ENCODE measurements around the gene PRKN. TPM values are rescaled to one million over a fixed set of nuclear protein-coding genes. Genes with fewer than 3 reads are reported as not detected.

PRKN gene
- total and polyA plus RNA-seq, 2 experiments from 2014 or later: 0.10 to 0.84 TPM

DNA sequence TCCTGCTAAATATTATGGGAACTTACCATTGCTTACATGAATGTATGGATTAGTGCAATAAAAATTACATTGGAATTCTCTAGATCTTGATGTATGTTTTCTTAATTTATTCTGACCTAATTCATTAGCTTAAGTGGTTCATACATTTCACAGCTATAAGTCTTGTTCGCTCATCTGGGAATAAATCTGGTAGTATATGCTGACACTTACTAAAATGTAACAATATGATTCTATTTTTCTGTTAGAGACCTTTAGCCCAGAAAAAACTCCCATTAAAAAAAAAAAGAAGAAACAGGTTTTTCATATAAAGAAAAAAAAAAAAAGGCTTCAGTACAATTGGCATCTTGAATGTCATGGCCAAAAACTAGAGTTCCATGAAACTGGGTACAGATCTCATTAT, 1059.6 kb downstream of the PRKN start:
- no peak overlapping the region for H2AFZ ChIP-seq
- no peaks in the 10 kb centered on the region for H3K4me1 ChIP-seq (ENCODE audit: insufficient read depth)
- TF ChIP-seq EZH2phosphoT487 (IDR thresholded peaks at IDR 0.05; ENCODE audit: unreplicated experiment): no peak
- TF ChIP-seq ZNF331 (CRISPR knock-in tag; IDR thresholded peaks at IDR 0.05; ENCODE audit: low read depth): no peak
- TF ChIP-seq EZH2 (IDR thresholded peaks at IDR 0.05; ENCODE audit: low read depth, unreplicated experiment): no peak
- no peak for DNase-seq (ENCODE audit: low spot score)
- no peaks in the 10 kb centered on the region for H3K36me3 ChIP-seq (ENCODE audit: insufficient read depth)
- H4K20me1 ChIP-seq (replicated peaks; ENCODE audit: insufficient read depth): no peaks in the 10 kb centered on the region
- Mint-ChIP-seq H3K27me3 (ENCODE audit: insufficient read depth, low read depth, poor library complexity) (no peaks in the 10 kb centered on the region), H3K4me1 (no peaks in the 10 kb centered on the region), H3K4me3 (no peak overlapping the region), H3K27ac (no peak overlapping the region), H3K36me3 (ENCODE audit: low read depth) (no peaks in the 10 kb centered on the region), H3K9me3 (peaks cover 13% of the 10 kb centered on the region)
- ATAC-seq: no peak
- H3K27me3 ChIP-seq (ENCODE audit: insufficient read depth): no peaks in the 10 kb centered on the region
- no peaks in the 10 kb centered on the region for H3K79me2 ChIP-seq (replicated peaks; ENCODE audit: insufficient read depth)
- no peaks in the 10 kb centered on the region for H3F3A ChIP-seq (replicated peaks; ENCODE audit: low read depth)
- no peak overlapping the region for H3K27ac ChIP-seq (ENCODE audit: low read depth)
- no peak overlapping the region for H3K4me3 ChIP-seq
- no peaks in the 10 kb centered on the region for H3K9me2 ChIP-seq (ENCODE audit: insufficient read depth)
- no peak overlapping the region for H3K4me2 ChIP-seq

DNA sequence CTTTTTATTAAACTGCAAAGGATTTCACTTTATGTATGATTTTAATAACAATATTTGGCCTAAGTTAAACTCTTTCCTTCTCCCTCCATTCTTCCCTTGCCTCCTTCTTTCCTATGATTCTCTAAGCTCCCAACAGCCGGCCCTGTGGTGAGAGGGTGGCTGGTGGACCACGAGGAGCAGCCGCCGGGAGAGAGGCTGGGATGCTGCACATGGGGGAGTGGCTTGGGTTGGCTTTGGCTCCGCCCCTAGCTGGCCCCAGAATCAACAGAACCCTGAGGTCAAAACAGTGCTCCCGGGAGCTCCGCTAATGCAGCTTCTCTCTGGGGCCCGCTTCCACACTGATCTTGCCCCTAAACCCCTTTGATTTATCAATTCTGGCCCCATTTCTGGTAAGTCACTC, 1063.9 kb downstream of the PRKN start:
- peaks cover 7% of the 10 kb centered on the region for H3K36me3 Mint-ChIP-seq (ENCODE audit: low read depth)
- H3K79me2 ChIP-seq (replicated peaks; ENCODE audit: insufficient read depth): no peaks in the 10 kb centered on the region
- no peak overlapping the region for H2AFZ ChIP-seq
- H3K4me3 ChIP-seq: no peak overlapping the region
- no peaks in the 10 kb centered on the region for H3F3A ChIP-seq (replicated peaks; ENCODE audit: low read depth)
- ATAC-seq (no peak), DNase-seq (ENCODE audit: low spot score) (no peak)
- no peaks in the 10 kb centered on the region for H3K27me3 Mint-ChIP-seq (ENCODE audit: insufficient read depth, low read depth, poor library complexity)
- H3K4me3 Mint-ChIP-seq: no peak overlapping the region
- TF ChIP-seq EZH2 (IDR thresholded peaks at IDR 0.05; ENCODE audit: low read depth, unreplicated experiment) (no peak), CREB1 (CRISPR knock-in tag; IDR thresholded peaks at IDR 0.05; ENCODE audit: low read depth) (no peak), JUNB (IDR thresholded peaks at IDR 0.05; ENCODE audit: unreplicated experiment) (no peak), POLR2AphosphoS5 (IDR thresholded peaks at IDR 0.05; ENCODE audit: low read depth) (no peak)
- TF ChIP-seq, protein P1, sequence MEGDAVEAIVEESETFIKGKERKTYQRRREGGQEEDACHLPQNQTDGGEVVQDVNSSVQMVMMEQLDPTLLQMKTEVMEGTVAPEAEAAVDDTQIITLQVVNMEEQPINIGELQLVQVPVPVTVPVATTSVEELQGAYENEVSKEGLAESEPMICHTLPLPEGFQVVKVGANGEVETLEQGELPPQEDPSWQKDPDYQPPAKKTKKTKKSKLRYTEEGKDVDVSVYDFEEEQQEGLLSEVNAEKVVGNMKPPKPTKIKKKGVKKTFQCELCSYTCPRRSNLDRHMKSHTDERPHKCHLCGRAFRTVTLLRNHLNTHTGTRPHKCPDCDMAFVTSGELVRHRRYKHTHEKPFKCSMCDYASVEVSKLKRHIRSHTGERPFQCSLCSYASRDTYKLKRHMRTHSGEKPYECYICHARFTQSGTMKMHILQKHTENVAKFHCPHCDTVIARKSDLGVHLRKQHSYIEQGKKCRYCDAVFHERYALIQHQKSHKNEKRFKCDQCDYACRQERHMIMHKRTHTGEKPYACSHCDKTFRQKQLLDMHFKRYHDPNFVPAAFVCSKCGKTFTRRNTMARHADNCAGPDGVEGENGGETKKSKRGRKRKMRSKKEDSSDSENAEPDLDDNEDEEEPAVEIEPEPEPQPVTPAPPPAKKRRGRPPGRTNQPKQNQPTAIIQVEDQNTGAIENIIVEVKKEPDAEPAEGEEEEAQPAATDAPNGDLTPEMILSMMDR (conservative IDR thresholded peaks at IDR 0.05; ENCODE audit: low read depth in 2 of 2): no peak
- TF ChIP-seq, protein P2, sequence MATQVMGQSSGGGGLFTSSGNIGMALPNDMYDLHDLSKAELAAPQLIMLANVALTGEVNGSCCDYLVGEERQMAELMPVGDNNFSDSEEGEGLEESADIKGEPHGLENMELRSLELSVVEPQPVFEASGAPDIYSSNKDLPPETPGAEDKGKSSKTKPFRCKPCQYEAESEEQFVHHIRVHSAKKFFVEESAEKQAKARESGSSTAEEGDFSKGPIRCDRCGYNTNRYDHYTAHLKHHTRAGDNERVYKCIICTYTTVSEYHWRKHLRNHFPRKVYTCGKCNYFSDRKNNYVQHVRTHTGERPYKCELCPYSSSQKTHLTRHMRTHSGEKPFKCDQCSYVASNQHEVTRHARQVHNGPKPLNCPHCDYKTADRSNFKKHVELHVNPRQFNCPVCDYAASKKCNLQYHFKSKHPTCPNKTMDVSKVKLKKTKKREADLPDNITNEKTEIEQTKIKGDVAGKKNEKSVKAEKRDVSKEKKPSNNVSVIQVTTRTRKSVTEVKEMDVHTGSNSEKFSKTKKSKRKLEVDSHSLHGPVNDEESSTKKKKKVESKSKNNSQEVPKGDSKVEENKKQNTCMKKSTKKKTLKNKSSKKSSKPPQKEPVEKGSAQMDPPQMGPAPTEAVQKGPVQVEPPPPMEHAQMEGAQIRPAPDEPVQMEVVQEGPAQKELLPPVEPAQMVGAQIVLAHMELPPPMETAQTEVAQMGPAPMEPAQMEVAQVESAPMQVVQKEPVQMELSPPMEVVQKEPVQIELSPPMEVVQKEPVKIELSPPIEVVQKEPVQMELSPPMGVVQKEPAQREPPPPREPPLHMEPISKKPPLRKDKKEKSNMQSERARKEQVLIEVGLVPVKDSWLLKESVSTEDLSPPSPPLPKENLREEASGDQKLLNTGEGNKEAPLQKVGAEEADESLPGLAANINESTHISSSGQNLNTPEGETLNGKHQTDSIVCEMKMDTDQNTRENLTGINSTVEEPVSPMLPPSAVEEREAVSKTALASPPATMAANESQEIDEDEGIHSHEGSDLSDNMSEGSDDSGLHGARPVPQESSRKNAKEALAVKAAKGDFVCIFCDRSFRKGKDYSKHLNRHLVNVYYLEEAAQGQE (IDR thresholded peaks at IDR 0.05; ENCODE audit: unreplicated experiment): no peak
- H3K27ac Mint-ChIP-seq: no peak overlapping the region
- H4K20me1 ChIP-seq (replicated peaks; ENCODE audit: insufficient read depth): no peaks in the 10 kb centered on the region
- H3K4me1 Mint-ChIP-seq: no peaks in the 10 kb centered on the region
- no peaks in the 10 kb centered on the region for H3K9me2 ChIP-seq (ENCODE audit: insufficient read depth)
- no peak overlapping the region for H3K27ac ChIP-seq (ENCODE audit: low read depth)
- H3K36me3 ChIP-seq (ENCODE audit: insufficient read depth): no peaks in the 10 kb centered on the region
- no peak overlapping the region for H3K4me2 ChIP-seq
- peaks cover 29% of the 10 kb centered on the region for H3K9me3 Mint-ChIP-seq
- H3K27me3 ChIP-seq (ENCODE audit: insufficient read depth): no peaks in the 10 kb centered on the region
- H3K4me1 ChIP-seq (ENCODE audit: insufficient read depth): no peaks in the 10 kb centered on the region

All from GM23338 (cell line).